NB4 (cell line): ENCODE measurements around the gene PPP1R12B.

ENCODE experiments used
- POLR2A ChIP-seq: IDR thresholded peaks from 2 replicates; pipeline ENCODE4 v1.6.1; 2011; ENCODE audit warnings: mild to moderate bottlenecking; ENCODE audit not compliant: insufficient read length; ENCODE audit errors: extremely low read depth
- TF ChIP-seq, protein P1 (sequence below): IDR thresholded peaks from one replicate; pipeline ENCODE4 v1.5.1; 2012; ENCODE audit warnings: low read depth, low read length

DNA sequence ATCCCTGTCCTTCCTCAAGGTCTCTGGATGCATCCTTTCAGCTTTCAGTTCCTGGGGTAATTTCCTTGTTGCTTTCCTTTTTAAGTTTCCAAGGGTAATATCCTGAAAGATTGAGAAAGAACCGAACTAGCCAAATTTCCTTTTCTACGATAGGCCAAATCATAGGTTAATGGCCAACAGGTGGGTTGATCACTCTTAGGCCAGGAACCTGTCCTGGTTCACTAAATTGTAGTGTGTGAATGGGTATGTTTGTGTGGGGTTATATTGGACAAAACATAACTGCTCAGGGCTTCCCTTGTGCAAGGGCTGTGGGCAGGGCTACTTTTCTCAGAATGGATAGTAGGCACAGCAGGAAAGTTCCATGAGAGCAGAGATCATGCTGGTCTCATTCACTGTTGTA lies 23.9 kb upstream of the PPP1R12B start:
- TF ChIP-seq, protein P1, sequence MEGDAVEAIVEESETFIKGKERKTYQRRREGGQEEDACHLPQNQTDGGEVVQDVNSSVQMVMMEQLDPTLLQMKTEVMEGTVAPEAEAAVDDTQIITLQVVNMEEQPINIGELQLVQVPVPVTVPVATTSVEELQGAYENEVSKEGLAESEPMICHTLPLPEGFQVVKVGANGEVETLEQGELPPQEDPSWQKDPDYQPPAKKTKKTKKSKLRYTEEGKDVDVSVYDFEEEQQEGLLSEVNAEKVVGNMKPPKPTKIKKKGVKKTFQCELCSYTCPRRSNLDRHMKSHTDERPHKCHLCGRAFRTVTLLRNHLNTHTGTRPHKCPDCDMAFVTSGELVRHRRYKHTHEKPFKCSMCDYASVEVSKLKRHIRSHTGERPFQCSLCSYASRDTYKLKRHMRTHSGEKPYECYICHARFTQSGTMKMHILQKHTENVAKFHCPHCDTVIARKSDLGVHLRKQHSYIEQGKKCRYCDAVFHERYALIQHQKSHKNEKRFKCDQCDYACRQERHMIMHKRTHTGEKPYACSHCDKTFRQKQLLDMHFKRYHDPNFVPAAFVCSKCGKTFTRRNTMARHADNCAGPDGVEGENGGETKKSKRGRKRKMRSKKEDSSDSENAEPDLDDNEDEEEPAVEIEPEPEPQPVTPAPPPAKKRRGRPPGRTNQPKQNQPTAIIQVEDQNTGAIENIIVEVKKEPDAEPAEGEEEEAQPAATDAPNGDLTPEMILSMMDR, result no peak
- TF ChIP-seq POLR2A, result no peak
